ENCODE measurements around the gene PLCL2.

Gene PLCL2

GRCh38 chr3:16896094-16896627 is 11.4 kb downstream of the PLCL2 start:
- no peak for DNase-seq

GRCh38 chr3:16896820-16897219 is 12.1 kb downstream of the PLCL2 start:
- DNase-seq, result no peak

GRCh38 chr3:16897254-16897926 is 12.6 kb downstream of the PLCL2 start:
- no peak for DNase-seq

GRCh38 chr3:16898595-16899395 is 14.0 kb downstream of the PLCL2 start:
- DNase-seq, result no peak

- no peak for DNase-seq
These were observed 15.2 kb downstream of the PLCL2 start for GRCh38 chr3:16899919-16900318.

GRCh38 chr3:16900779-16901440 is 16.2 kb downstream of the PLCL2 start:
- no peak for DNase-seq

GRCh38 chr3:16904423-16905417 is 20.0 kb downstream of the PLCL2 start:
- DNase-seq, result no peak

- DNase-seq, result no peak
These were observed 20.9 kb downstream of the PLCL2 start for GRCh38 chr3:16905704-16906103.

- DNase-seq, result no peak
These were observed 21.9 kb downstream of the PLCL2 start for GRCh38 chr3:16906682-16907081.

- no peak for DNase-seq
These were observed 22.5 kb downstream of the PLCL2 start for GRCh38 chr3:16907243-16907642.

- no peak for DNase-seq
These were observed 23.5 kb downstream of the PLCL2 start for GRCh38 chr3:16908016-16908807.

- DNase-seq, result no peak
These were observed 24.1 kb downstream of the PLCL2 start for GRCh38 chr3:16908896-16909295.

GRCh38 chr3:16909802-16910201 is 25.0 kb downstream of the PLCL2 start:
- no peak for DNase-seq

GRCh38 chr3:16910207-16910606 is 25.5 kb downstream of the PLCL2 start:
- DNase-seq, result no peak

- no peak for DNase-seq
These were observed 27.2 kb downstream of the PLCL2 start for GRCh38 chr3:16911916-16912315.

- no peak for DNase-seq
These were observed 27.9 kb downstream of the PLCL2 start for GRCh38 chr3:16912400-16913263.

- DNase-seq, result no peak
These were observed 28.5 kb downstream of the PLCL2 start for GRCh38 chr3:16913264-16913580.

- no peak for DNase-seq
These were observed 32.1 kb downstream of the PLCL2 start for GRCh38 chr3:16916840-16917239.

GRCh38 chr3:16917256-16917935 is 32.6 kb downstream of the PLCL2 start:
- no peak for DNase-seq
